Measurements from ENCODE around the gene ACSM2B. TPM values are rescaled to one million over a fixed set of nuclear protein-coding genes. Genes with fewer than 3 reads are reported as not detected.

The ACSM2B gene
- total and polyA plus RNA-seq, 10 of the 15 experiments (the other 5 are each of a cell fraction or from before 2014, with no cell fraction given): not detected

DNA sequence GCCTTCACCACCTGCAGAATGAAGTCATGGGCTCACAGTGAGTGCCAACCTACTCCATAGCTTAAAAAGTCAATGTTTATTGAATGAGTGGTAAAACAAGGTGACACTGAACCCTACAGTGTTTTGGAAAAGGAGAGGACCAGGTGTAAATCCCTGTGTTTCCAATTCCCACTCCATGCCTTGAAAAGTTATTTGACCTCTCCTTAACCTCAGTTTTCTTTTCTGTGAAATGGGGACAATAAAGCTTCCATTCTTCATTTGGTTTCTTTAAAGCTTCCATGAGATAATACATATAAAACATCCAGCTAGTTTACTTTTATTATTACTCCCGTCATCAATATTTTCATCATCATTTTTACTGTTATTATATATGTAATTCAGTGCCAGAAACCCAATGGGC lies 48.0 kb upstream of the ACSM2B start:
- Histone ChIP-seq H3K27me3 (replicated peaks in 1 of 2; ENCODE audit: control insufficient read depth in 2 of 2, insufficient read depth in 2 of 2, low read length in 1 of 2) (no peaks in the 10 kb centered on the region), H2AFZ (ENCODE audit: control insufficient read depth, low read depth, low read length) (no peak overlapping the region), H3K4me3 (no peak overlapping the region), H3K4me2 (ENCODE audit: control insufficient read depth, insufficient read depth) (no peak overlapping the region), H3K9ac (ENCODE audit: control insufficient read depth, insufficient read depth, low read length) (no peak overlapping the region), H3K27ac (ENCODE audit: control insufficient read depth, insufficient read depth) (no peak overlapping the region), H4K20me1 (ENCODE audit: control insufficient read depth, insufficient read depth) (no peaks in the 10 kb centered on the region), H3K79me2 (ENCODE audit: control insufficient read depth, insufficient read depth, low read length) (no peaks in the 10 kb centered on the region), H3K4me1 (ENCODE audit: control insufficient read depth, insufficient read depth, low read length) (no peaks in the 10 kb centered on the region; the same call in 1 of the 2 replicates), H3K36me3 (ENCODE audit: control insufficient read depth in 2 of 2, insufficient read depth in 2 of 2, low read length in 1 of 2) (no peaks in the 10 kb centered on the region), H3K9me3 (replicated peaks; ENCODE audit: control insufficient read depth, insufficient read depth, low read length) (no peaks in the 10 kb centered on the region)
- no peak for DNase-seq (ENCODE audit: low read depth, low spot score)
- no peak for FAIRE-seq
- 0% methylated on average over 1 of the region's 1 CpG for WGBS (ENCODE audit: insufficient coverage, insufficient replicate concordance, low lambda C conversion rate, missing lambda C conversion rate)
- TF ChIP-seq ZZZ3 (IDR thresholded peaks at IDR 0.05; ENCODE audit: control insufficient read depth, insufficient read length, low read depth) (no peak), POU2F2 (IDR thresholded peaks at IDR 0.05; ENCODE audit: borderline replicate concordance, low read depth, low read length) (no peak), ESRRA (IDR thresholded peaks at IDR 0.05; ENCODE audit: low read length) (no peak), IRF4 (IDR thresholded peaks at IDR 0.05; ENCODE audit: low read depth, low read length) (no peak), EP300 (IDR thresholded peaks at IDR 0.05; ENCODE audit: borderline replicate concordance in 1 of 2, control insufficient read depth in 1 of 2, low read depth in 2 of 2, low read length in 2 of 2) (no peak)
- TF ChIP-seq, protein P1, sequence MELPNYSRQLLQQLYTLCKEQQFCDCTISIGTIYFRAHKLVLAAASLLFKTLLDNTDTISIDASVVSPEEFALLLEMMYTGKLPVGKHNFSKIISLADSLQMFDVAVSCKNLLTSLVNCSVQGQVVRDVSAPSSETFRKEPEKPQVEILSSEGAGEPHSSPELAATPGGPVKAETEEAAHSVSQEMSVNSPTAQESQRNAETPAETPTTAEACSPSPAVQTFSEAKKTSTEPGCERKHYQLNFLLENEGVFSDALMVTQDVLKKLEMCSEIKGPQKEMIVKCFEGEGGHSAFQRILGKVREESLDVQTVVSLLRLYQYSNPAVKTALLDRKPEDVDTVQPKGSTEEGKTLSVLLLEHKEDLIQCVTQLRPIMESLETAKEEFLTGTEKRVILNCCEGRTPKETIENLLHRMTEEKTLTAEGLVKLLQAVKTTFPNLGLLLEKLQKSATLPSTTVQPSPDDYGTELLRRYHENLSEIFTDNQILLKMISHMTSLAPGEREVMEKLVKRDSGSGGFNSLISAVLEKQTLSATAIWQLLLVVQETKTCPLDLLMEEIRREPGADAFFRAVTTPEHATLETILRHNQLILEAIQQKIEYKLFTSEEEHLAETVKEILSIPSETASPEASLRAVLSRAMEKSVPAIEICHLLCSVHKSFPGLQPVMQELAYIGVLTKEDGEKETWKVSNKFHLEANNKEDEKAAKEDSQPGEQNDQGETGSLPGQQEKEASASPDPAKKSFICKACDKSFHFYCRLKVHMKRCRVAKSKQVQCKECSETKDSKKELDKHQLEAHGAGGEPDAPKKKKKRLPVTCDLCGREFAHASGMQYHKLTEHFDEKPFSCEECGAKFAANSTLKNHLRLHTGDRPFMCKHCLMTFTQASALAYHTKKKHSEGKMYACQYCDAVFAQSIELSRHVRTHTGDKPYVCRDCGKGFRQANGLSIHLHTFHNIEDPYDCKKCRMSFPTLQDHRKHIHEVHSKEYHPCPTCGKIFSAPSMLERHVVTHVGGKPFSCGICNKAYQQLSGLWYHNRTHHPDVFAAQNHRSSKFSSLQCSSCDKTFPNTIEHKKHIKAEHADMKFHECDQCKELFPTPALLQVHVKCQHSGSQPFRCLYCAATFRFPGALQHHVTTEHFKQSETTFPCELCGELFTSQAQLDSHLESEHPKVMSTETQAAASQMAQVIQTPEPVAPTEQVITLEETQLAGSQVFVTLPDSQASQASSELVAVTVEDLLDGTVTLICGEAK (IDR thresholded peaks at IDR 0.05; ENCODE audit: borderline replicate concordance): no peak
- TF ChIP-seq, protein P2, sequence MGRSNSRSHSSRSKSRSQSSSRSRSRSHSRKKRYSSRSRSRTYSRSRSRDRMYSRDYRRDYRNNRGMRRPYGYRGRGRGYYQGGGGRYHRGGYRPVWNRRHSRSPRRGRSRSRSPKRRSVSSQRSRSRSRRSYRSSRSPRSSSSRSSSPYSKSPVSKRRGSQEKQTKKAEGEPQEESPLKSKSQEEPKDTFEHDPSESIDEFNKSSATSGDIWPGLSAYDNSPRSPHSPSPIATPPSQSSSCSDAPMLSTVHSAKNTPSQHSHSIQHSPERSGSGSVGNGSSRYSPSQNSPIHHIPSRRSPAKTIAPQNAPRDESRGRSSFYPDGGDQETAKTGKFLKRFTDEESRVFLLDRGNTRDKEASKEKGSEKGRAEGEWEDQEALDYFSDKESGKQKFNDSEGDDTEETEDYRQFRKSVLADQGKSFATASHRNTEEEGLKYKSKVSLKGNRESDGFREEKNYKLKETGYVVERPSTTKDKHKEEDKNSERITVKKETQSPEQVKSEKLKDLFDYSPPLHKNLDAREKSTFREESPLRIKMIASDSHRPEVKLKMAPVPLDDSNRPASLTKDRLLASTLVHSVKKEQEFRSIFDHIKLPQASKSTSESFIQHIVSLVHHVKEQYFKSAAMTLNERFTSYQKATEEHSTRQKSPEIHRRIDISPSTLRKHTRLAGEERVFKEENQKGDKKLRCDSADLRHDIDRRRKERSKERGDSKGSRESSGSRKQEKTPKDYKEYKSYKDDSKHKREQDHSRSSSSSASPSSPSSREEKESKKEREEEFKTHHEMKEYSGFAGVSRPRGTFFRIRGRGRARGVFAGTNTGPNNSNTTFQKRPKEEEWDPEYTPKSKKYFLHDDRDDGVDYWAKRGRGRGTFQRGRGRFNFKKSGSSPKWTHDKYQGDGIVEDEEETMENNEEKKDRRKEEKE (IDR thresholded peaks at IDR 0.05): no peak
- TF ChIP-seq, protein P3, sequence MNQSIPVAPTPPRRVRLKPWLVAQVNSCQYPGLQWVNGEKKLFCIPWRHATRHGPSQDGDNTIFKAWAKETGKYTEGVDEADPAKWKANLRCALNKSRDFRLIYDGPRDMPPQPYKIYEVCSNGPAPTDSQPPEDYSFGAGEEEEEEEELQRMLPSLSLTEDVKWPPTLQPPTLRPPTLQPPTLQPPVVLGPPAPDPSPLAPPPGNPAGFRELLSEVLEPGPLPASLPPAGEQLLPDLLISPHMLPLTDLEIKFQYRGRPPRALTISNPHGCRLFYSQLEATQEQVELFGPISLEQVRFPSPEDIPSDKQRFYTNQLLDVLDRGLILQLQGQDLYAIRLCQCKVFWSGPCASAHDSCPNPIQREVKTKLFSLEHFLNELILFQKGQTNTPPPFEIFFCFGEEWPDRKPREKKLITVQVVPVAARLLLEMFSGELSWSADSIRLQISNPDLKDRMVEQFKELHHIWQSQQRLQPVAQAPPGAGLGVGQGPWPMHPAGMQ (IDR thresholded peaks at IDR 0.05; ENCODE audit: borderline replicate concordance): no peak
- TF ChIP-seq, protein P4, sequence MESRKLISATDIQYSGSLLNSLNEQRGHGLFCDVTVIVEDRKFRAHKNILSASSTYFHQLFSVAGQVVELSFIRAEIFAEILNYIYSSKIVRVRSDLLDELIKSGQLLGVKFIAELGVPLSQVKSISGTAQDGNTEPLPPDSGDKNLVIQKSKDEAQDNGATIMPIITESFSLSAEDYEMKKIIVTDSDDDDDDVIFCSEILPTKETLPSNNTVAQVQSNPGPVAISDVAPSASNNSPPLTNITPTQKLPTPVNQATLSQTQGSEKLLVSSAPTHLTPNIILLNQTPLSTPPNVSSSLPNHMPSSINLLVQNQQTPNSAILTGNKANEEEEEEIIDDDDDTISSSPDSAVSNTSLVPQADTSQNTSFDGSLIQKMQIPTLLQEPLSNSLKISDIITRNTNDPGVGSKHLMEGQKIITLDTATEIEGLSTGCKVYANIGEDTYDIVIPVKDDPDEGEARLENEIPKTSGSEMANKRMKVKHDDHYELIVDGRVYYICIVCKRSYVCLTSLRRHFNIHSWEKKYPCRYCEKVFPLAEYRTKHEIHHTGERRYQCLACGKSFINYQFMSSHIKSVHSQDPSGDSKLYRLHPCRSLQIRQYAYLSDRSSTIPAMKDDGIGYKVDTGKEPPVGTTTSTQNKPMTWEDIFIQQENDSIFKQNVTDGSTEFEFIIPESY (IDR thresholded peaks at IDR 0.05): no peak
- TF ChIP-seq, protein P5, sequence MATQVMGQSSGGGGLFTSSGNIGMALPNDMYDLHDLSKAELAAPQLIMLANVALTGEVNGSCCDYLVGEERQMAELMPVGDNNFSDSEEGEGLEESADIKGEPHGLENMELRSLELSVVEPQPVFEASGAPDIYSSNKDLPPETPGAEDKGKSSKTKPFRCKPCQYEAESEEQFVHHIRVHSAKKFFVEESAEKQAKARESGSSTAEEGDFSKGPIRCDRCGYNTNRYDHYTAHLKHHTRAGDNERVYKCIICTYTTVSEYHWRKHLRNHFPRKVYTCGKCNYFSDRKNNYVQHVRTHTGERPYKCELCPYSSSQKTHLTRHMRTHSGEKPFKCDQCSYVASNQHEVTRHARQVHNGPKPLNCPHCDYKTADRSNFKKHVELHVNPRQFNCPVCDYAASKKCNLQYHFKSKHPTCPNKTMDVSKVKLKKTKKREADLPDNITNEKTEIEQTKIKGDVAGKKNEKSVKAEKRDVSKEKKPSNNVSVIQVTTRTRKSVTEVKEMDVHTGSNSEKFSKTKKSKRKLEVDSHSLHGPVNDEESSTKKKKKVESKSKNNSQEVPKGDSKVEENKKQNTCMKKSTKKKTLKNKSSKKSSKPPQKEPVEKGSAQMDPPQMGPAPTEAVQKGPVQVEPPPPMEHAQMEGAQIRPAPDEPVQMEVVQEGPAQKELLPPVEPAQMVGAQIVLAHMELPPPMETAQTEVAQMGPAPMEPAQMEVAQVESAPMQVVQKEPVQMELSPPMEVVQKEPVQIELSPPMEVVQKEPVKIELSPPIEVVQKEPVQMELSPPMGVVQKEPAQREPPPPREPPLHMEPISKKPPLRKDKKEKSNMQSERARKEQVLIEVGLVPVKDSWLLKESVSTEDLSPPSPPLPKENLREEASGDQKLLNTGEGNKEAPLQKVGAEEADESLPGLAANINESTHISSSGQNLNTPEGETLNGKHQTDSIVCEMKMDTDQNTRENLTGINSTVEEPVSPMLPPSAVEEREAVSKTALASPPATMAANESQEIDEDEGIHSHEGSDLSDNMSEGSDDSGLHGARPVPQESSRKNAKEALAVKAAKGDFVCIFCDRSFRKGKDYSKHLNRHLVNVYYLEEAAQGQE (IDR thresholded peaks at IDR 0.05; ENCODE audit: low read depth, low read length): no peak
- in situ Hi-C loops (cut with MboI) (no loop called here), intact Hi-C loops (cut with micrococcal nuclease; ENCODE audit: unreplicated experiment) (no loop called here)
- BruUV-seq (replicated peaks): no TSS peak
- ChIA-PET RAD21 (ENCODE audit: unreplicated experiment) (no interaction called here), SMC1A (ENCODE audit: uncharacterized antibody, unreplicated experiment) (no interaction called here), POLR2A (no interaction called here), CTCF (no interaction called here)
- no peak for ATAC-seq

All from GM12878 (cell line).